AG09309 (cell line): Measurements from ENCODE around the gene C7orf33.
"Not testable (repeated sequence)": the region's sequence is repeated elsewhere in the genome, so short reads cannot be mapped to it uniquely, and the experiment has no call there.

Source experiments
- DNase-seq: peaks from one replicate; pipeline ENCODE4 v3.0.0-alpha.2; 2010; ENCODE audit warnings: low read depth
- H3K4me3 ChIP-seq: 2 replicates; pipeline ENCODE4 v1.5.1; 2011; ENCODE audit warnings: mild to moderate bottlenecking, low read depth, low read length, moderate library complexity; ENCODE audit not compliant: control insufficient read depth
- TF ChIP-seq, protein P1 (sequence below): IDR thresholded peaks from 2 replicates; pipeline ENCODE4 v1.5.1; 2011; ENCODE audit warnings: mild to moderate bottlenecking, low read depth, low read length, inconsistent platforms; ENCODE audit not compliant: insufficient read depth, control insufficient read depth; ENCODE audit errors: missing control alignments

C7orf33 gene

DNA sequence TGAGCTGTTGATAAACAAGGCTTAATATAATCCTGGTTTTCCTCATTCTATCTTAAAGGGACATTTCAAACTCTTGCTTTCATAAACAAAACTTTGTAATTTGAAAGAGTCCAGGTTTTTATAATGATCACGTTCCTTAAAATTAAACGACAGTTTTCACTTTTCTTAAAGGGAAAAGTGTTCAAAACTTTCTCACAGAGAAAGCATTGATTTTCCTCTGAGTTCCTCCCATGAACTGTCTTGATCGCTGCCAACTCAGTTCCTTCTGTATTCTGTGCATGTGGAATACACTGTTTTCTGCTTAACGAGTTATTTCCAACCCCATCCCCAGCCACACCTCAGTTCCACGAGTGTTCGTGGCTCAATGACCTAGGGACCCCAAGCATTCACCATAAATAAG is 2.4 kb upstream of the C7orf33 start:
- TF ChIP-seq, protein P1, sequence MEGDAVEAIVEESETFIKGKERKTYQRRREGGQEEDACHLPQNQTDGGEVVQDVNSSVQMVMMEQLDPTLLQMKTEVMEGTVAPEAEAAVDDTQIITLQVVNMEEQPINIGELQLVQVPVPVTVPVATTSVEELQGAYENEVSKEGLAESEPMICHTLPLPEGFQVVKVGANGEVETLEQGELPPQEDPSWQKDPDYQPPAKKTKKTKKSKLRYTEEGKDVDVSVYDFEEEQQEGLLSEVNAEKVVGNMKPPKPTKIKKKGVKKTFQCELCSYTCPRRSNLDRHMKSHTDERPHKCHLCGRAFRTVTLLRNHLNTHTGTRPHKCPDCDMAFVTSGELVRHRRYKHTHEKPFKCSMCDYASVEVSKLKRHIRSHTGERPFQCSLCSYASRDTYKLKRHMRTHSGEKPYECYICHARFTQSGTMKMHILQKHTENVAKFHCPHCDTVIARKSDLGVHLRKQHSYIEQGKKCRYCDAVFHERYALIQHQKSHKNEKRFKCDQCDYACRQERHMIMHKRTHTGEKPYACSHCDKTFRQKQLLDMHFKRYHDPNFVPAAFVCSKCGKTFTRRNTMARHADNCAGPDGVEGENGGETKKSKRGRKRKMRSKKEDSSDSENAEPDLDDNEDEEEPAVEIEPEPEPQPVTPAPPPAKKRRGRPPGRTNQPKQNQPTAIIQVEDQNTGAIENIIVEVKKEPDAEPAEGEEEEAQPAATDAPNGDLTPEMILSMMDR = no peak
- no peak for DNase-seq
- H3K4me3 ChIP-seq = no peak overlapping the region

DNA sequence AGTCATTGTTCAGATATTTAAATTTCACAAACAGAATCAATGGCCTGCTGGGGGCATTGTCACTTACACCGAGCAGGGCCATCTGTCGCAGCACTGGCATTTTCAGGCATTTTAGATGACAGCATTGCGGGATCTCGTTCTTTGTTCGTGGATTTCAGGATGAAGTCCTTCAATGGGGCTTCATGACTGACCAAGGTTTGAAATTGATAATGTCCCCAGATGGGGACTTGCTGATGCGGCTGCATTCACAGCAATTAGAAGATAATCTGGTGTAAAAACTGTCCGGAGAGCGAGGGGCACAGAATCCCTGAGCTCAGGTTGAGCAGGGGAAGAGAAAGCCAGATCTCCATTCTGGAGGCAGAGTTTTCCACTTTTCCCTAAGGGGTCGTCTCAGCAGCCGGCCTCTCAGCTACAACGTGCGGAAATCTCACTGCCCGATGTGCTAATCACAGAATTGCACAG is 1.9 kb upstream of the C7orf33 start:
- no peak for DNase-seq
- no peak overlapping the region for H3K4me3 ChIP-seq
- TF ChIP-seq, protein P1 = no peak

DNA sequence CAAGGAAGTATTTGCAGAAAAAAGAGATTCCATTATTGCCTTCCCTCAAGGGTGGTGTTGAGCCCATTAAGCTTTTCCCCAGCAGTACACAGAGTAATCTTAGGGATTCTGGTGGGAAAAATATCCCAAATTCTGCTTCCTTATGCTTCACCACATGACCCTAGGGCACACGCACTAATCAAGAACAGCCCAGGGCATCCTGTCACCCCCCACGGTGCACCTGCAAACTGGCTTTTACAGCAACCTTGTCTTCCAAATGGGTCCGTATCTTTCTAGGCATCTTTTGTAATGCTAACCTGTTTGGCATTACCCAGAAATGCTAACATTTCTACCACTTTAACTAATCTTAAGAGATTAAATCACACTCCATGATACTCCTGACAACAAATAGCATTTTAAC is 926 bp upstream of the C7orf33 start:
- TF ChIP-seq, protein P1 = no peak
- DNase-seq = no peak
- no peak overlapping the region for H3K4me3 ChIP-seq

DNA sequence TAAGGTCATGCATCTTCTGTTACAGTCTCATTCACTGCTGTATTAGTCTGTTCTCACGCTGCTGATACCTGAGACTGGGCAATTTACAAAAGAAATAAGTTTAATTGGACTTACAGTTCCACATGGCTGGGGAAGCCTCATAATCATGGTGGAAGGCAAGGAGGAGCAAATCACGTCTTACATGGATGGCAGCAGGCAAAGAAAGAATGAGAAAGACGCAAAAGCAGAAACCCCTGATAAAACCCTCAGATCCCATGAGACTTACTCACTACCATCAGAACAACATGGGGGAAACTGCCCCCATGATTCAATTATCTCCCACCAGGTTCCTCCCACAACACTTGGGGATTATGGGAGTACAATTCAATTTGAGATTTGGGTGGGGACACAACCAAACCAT is 5.8 kb downstream of the C7orf33 start:
- H3K4me3 ChIP-seq, DNase-seq: not testable (repeated sequence)

DNA sequence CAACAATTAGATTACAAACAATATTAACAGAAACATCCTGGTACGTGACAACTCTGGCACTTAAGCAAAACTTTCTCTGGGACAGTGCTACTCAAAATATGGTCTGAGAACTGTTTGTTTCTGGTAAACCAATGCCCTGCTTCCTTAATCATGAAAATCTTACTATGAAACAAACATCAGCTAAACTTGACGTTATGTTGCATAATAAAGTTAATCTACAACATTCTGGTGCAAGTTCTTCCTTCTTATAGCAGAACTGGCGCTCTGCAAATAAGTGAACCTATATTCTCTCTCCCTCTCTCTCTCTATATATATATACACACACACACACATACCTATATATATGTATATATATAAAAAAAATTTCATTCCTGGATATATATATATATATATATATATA is 7.8 kb downstream of the C7orf33 start:
- DNase-seq = no peak
- TF ChIP-seq, protein P1 = no peak

DNA sequence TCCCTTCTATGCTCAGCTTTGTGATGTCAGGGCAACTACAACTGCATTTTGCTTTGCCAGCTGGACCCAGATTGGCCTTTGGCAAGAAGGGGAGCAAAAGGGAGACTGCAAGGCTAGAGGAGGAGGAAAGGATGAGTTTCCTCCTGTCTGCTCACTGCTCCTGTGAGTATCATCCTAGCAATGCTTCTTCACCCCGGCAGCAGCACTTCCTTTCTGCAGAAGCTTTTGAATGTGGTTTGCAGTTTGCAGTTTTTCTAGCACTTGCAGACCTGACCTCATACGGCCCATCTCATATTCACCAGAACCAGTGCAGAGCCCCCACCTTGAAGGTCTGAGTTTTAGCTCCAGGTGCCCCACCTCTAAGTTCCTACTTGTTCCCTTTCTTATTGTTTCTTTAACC is 14.8 kb downstream of the C7orf33 start:
- H3K4me3 ChIP-seq = no peak overlapping the region
- TF ChIP-seq, protein P1 = no peak
- no peak for DNase-seq

More for the DNA sequence above, 7.8 kb downstream of the C7orf33 start:
- no peak overlapping the region for H3K4me3 ChIP-seq

DNA sequence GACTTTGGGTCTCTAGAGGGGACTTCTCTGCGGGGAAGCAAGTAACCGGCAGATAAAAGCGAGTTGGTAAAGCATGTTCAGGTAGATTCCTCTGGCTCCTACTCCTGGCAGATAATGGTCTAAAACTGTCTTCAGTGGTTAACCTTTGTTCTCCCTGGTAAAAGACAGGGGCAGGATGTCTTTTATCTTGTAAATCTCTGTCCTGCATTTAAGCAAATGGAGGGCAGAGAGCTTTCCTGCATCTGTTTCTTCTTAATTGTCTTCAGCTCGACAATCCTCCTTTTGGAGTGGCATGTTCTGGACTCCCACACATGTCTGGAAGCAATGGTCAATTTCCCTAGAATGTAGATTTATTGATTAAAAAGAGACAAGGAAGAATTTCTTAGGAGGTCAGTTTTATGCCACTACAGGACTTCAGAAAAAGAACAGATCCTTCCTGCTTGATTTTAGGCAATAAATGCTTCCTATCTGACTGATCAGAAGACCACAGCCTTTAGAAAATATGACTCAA is 16.6 kb downstream of the C7orf33 start:
- TF ChIP-seq, protein P1 = no peak
- DNase-seq = no peak
- no peak overlapping the region for H3K4me3 ChIP-seq
